ENCODE data around the gene UBAP2L.
"Not testable (repeated sequence)": the region's sequence is repeated elsewhere in the genome, so short reads cannot be mapped to it uniquely, and the experiment has no call there.

The UBAP2L gene

GRCh38 chr1:154198756-154199562 is 21.8 kb upstream of the UBAP2L start:
- DNase-seq (ENCODE audit: low read depth), result peak; percentile 69

- no peak for DNase-seq (ENCODE audit: low read depth)
These were observed 21.2 kb upstream of the UBAP2L start for GRCh38 chr1:154199563-154199879.

- not testable (repeated sequence) for DNase-seq (ENCODE audit: low read depth)
These were observed 15.0 kb upstream of the UBAP2L start for GRCh38 chr1:154205778-154206177.

DNA sequence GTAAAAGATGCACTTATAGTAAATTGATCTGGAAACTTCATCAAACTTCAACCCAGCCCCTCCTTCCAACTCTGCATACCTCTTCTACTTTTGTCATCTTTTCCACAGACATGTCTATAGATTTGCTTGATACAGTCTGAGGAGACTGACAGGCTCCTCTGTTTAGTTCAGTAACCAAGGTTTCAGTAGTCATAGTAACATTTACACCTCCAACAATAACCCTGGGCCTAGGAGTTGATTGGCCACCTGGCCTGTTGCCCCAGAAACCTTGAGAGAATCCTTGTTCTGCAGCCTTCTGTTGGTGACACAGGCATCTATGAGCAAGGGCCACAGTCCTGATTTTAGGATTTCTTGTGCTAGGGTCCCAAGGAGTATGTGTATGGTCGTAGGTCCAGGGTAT is 14.6 kb upstream of the UBAP2L start, which contains the start of gene CFAP141:
Gene CFAP141 (minus strand): TSS at position 138 of the 400 bp plus-strand sequence. CDS start 26 bp downstream, at position 112.
- DNase-seq (ENCODE audit: low read depth), result peak; percentile 59

DNA sequence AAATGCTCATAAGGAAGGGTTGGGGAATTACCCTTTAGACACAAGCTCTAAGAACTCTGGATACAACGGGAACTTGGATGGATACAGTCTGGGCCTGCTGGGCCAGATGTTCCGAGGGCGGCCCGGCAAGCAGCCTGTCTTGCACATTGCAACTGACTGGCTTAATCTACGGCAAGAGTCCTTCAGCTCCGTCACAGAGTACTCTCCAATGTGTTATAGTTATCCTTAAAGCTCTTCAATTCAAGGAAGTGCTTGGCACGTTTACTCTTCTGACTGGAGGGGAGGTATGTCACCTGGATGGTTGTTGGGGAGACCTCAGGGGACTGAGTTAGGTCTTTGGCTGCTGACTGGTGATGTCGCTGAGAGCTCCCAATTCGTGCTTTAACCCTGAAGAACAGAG is 13.5 kb upstream of the UBAP2L start:
- DNase-seq (ENCODE audit: low read depth), result no peak

DNA sequence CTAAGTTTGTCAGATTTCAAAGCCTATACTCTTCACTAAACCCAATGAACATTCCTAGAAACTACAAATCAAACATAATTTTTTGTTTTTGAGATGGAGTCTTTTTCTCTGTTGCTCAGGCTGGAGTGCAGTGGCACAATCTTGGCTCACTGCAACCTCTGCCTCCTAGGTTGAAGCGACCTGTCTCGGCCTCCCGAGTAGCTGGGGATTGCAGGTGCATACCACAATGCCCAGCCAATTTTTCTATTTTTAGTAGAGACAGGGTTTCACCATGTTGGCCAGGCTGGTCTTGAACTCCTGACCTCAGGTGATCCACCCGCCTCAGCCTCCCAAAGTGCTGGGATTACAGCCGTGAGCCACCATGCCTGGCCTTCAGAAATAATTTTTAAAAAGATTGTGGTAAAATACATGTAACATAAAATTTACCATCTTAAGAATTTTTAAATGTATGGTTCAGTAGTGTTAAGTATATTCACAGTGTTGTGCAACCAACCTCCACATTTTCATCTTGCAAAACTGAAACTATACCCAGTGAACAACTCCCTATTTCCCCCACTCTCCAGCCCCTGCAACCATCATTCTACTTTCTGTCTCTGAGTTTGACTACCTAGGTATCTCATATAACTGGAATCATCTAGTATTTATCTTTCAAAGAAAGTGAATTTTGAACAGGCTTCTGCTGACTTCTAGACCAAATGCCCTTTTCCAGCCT is 11.9 kb upstream of the UBAP2L start:
- no peak for DNase-seq (ENCODE audit: low read depth)

DNA sequence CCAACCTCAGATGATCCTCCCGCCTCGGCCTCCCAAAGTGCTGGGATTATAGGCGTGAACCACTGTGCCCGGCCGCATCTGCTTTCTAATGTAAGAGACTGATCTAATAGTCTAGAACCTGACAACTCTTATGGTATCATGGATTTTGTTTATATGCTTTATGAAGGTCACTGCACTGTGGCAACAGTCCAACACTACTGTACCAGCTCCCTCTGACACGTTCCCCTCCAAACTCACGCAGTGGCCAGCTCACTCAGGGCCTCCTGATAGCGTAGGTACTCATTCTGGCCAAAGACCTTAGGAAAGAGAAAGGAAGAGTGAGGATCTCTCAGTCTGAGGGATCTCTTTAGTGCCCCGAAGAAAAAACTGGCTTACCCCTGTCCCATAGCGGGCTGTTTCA is 8.7 kb upstream of the UBAP2L start:
- no peak for DNase-seq (ENCODE audit: low read depth)

DNA sequence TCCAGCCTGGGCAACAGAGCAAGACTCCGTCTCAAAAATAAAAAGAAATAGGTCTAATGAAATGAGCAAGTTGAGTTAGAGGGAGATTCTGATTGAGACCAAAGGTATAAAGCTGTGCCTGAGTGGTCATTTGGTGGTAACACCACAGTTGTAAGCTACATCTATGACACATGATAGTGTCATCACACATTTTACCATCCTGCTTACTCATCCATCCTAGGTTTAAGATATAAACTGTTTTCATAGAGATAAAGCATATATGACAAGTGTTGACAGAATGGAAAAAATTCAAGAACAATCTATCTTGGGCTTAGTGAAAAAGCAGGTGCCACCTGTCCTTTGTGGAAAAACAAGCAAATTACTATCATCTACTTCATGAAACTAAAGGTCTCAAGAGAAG is 7.5 kb upstream of the UBAP2L start:
- DNase-seq (ENCODE audit: low read depth), result peak; percentile 67

GRCh38 chr1:154218545-154218944 is 2.2 kb upstream of the UBAP2L start:
- DNase-seq (ENCODE audit: low read depth), result no peak

GRCh38 chr1:154219541-154219940 is 1.2 kb upstream of the UBAP2L start:
- peak; percentile 56 for DNase-seq (ENCODE audit: low read depth)

DNA sequence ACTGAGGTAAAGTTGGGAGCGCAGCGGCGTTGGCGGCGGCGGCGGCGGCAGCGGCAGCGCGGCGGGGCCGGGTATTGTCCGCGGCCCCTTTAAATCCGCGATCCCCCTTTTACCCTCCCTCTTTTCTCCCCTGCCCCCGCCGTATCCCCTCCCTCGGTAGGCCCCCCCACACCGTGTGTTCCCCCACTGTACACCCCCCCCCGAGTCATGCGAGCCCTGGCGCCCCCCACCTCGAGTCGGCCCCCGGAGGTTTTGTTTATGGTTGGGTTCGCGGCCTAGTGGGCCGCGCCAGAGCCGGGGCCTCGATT is 169 bp downstream of the UBAP2L start:
- DNase-seq (ENCODE audit: low read depth), result no peak

DNA sequence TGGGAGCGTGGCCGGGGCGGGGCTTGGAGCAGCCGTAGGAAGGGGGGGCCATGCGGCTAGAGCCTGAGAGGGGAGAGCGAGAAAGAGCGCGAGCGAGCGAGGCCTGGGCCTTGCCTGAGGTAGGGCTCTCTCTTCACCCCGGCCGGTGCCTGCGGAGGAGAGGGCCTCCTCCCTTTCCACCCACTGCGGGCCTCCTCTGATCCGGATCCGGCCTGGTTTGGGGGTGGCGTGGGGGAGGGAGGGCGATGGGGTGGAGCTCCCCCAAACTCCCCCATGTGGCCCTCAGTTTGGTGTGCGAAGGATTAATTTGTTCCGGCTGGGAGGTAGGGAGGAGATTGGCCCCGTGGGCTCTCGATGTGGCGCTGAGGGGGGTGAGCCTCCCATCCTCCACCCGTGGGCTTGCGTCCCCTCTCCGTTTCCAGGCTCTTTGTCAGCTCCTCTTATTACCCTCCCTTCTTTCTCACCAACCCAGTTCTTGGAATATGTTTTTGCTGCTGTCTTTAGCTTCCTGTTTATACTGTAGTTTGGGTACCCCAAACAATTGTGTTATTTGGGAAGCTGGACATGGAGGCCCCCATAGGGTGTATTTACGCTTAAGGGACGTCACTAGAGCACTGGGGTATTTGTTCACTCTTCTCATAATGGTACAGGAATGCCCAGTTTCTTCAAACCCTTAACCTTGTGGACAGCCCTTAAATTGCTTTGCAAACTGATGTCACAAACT is 685 bp downstream of the UBAP2L start:
- DNase-seq (ENCODE audit: low read depth), result peak; percentile 83

DNA sequence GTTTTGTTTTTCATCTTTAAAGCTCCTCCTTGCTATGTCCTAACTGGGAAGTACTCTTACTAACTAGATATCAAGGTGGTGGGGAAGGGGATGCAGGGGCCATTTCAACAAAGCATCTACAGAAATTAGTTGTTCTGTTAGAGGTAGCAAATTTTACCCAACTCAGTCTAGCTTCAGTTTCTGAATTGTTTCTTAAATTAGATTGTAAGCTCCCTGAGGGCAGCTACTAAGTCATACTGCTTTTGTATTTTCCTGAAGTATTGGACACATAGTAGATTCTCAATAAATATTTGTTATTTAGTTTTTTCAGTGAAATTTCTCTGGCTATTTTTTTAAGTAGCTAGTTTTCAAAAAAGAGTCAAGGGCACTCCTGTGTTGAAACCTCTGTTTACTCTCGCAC is 1.8 kb downstream of the UBAP2L start:
- DNase-seq (ENCODE audit: low read depth), result no peak

DNA sequence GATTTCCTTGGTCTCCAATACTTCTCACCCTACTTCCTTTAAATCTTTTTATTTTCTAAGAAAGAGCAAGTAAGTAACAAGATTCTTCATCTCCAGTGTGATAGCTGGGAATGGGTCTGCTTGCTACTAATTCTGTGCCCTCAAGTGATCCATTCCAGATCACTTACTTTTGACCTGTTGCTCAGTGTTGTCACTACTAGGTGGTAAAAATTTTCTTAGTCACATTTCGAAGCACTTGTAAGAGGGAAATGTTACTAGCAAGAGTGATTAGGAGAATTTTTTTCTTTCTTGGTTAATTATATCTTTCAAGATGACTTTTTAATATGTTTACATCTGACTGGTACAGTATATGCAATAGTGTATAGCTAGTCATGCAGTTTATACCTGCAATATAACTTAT is 2.2 kb downstream of the UBAP2L start:
- DNase-seq (ENCODE audit: low read depth), result no peak

DNA sequence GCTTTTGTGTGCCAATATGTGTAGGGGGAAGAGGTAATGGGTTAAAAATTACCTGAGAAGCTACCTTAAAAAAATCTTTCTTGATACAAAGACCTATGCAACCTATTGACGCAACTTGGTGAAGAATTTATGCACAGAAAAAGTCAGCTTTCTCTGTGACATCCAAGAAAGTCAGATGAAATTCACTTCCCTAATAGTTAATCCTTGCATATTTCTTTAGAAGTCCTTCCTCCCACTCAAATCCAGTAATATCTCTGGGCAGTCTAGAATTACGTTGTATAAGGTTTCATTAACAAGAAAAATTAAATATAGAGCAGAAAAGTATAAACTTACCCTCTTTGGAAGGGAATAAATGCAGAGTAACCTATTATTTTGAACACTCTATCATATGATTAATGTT is 2.9 kb downstream of the UBAP2L start:
- no peak for DNase-seq (ENCODE audit: low read depth)

- no peak for DNase-seq (ENCODE audit: low read depth)
These were observed 4.6 kb downstream of the UBAP2L start for GRCh38 chr1:154225370-154225769.

DNA sequence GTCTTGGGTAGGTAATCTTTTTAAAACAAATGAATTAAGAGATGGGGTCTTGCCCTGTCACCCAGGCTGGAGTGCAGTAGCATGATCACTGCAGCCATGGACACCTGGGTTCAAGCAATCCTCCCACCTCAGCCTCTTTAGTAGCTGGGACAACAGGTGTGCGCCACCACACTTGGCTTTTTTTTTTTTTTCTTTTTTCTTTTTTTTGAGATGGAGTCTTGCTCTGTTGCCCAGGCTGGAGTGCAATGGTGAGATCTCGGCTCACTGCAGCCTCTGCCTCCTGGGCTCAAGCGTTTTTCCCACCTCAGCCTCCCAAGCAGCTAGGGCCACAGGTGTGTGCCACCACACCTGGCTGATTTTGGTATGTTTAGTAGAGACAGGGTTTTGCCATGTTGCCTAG is 10.4 kb downstream of the UBAP2L start:
- DNase-seq (ENCODE audit: low read depth), result not testable (repeated sequence)

GRCh38 chr1:154233127-154233526 is 12.4 kb downstream of the UBAP2L start:
- DNase-seq (ENCODE audit: low read depth), result not testable (repeated sequence)

DNA sequence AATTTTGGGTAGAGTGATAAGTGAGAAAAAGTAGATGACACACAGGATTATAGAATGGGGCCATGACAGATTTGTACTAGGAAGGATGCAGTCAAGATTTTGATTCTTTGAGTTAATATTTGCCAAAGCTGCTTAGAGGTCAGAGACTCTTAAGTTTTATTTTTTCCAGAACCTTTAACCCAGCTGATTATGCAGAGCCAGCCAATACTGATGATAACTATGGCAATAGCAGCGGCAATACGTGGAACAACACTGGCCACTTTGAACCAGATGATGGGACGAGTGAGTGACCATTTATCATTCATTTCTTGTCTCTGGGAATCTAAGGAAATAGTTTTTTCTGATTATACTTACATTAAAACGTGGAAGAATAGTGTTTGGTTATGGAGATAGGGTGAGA is 16.1 kb downstream of the UBAP2L start:
- DNase-seq (ENCODE audit: low read depth), result no peak

GRCh38 chr1:154237435-154237834 is 16.7 kb downstream of the UBAP2L start:
- no peak for DNase-seq (ENCODE audit: low read depth)

DNA sequence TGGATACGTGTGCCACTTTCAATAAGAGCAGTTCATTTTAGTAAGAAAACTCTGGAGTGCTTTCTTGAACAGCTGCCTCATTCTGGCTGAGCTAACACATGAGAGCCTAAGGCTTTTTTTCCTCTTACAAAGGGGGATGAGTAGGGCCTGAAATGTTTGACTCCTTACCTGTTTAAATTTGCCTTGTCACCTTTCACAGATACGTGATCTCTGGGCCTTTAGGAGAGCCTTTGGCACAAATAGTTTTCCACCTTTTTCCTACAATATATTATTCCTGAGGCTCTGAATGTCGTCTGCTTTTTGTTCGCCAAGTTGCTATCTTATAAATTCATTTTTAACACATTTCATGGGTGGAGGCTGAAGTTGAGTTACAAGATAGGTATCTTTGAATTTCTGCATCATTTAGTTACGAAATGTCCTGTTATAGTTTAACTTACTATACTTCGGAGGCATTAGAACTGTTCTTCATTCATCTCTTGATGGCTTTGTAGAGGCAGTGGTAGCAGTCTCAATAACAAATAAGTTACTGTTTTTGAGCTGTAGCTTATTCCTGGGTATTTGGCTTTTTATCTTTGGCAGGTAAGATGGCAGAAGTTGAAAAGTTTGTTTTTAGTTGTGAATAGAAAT is 17.2 kb downstream of the UBAP2L start:
- DNase-seq (ENCODE audit: low read depth), result no peak

DNA sequence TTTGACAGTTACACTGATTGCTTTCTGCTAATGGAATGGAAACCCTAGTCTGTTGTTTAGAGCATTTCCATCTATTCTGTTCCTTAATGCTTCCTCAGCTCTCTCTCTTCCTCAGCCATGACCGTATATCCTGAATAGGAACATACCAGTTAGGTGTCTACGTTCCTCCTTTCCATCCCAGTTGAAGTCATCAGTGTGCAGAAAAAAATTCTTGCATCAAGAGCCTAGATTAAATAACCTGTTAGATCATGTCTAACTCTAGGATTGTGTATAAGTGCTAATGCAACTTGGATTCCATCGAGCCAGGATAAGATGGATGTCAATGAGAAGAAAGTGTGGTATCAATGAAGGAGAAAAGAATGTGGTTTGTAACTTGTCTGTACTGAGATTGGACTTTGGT is 18.7 kb downstream of the UBAP2L start:
- DNase-seq (ENCODE audit: low read depth), result no peak

Measured in iris pigment epithelial cell (primary cell).